Putamen (tissue), 1 donor: ENCODE results near the gene CACNA1A.

Source experiments
- DNase-seq: peaks from one replicate; pipeline ENCODE4 v3.0.0-alpha.2; 2016; ENCODE audit warnings: low spot score

The CACNA1A gene

GRCh38 chr19:13234518-13234917 is 271.8 kb downstream of the CACNA1A start:
- DNase-seq, result no peak

GRCh38 chr19:13231663-13232062 is 274.6 kb downstream of the CACNA1A start:
- no peak for DNase-seq

- no peak for DNase-seq
Measured at GRCh38 chr19:13229246-13229645, 277.0 kb downstream of the CACNA1A start.

GRCh38 chr19:13228561-13228960 is 277.7 kb downstream of the CACNA1A start:
- DNase-seq, result no peak

GRCh38 chr19:13226983-13227382 is 279.3 kb downstream of the CACNA1A start:
- DNase-seq, result no peak

- no peak for DNase-seq
Measured at GRCh38 chr19:13225973-13226865, 280.1 kb downstream of the CACNA1A start.

- no peak for DNase-seq
Measured at GRCh38 chr19:13225085-13225484, 281.2 kb downstream of the CACNA1A start.

GRCh38 chr19:13220847-13221246 is 285.4 kb downstream of the CACNA1A start:
- no peak for DNase-seq

- DNase-seq, result no peak
Measured at GRCh38 chr19:13215572-13216380, 290.5 kb downstream of the CACNA1A start.

GRCh38 chr19:13214036-13214730 is 292.1 kb downstream of the CACNA1A start:
- DNase-seq, result no peak

- DNase-seq, result no peak
Measured at GRCh38 chr19:13212759-13213330, 293.4 kb downstream of the CACNA1A start.

GRCh38 chr19:13211426-13212308 is 294.6 kb downstream of the CACNA1A start:
- no peak for DNase-seq

- no peak for DNase-seq
Measured at GRCh38 chr19:13210941-13211340, 295.3 kb downstream of the CACNA1A start.

GRCh38 chr19:13210339-13210775 is 295.9 kb downstream of the CACNA1A start:
- no peak for DNase-seq

- no peak for DNase-seq
Measured at GRCh38 chr19:13209484-13210338, 296.6 kb downstream of the CACNA1A start.

GRCh38 chr19:13208672-13209483 is 297.4 kb downstream of the CACNA1A start:
- no peak for DNase-seq

- DNase-seq, result no peak
Measured at GRCh38 chr19:13207846-13208671, 298.2 kb downstream of the CACNA1A start.

GRCh38 chr19:13207237-13207845 is 298.9 kb downstream of the CACNA1A start:
- DNase-seq, result no peak
